Caco-2 (cell line): Measurements from ENCODE around the gene NOS1AP. TPM values are rescaled to one million over a fixed set of nuclear protein-coding genes. Genes with fewer than 3 reads are reported as not detected.
A peak's percentile ranks its signal among the peaks of the same experiment; 100 is the strongest.

Experiments used
- BruUV-seq: library from RNA; stranded (reverse); fragments of 400-500 nt; replicated peaks from 2 replicates; lab custom pipeline; 2021; lab: Mats Ljungman, UMichigan
- CTCF ChIA-PET: fragments of 300-600 bp; sonication (Branson Sonifier 250); formaldehyde crosslinking; loops from one replicate; lab custom pipeline; 2022; ENCODE audit warnings: antibody characterized with exemption; lab: Charles Lee
- POLR2A ChIA-PET: fragments of 300-600 bp; sonication (Branson Sonifier 250); formaldehyde crosslinking; loops from one replicate; lab custom pipeline; 2022; ENCODE audit warnings: antibody characterized with exemption; lab: Charles Lee
- DNase-seq, 2 experiments: peaks; one replicate each; pipeline versions ENCODE4 v3.0.0 to v3.0.0-alpha.2; 2020 to 2022
- H3K27me3 ChIP-seq: replicated peaks from 2 replicates; pipeline ENCODE4 v1.6.0; 2011; ENCODE audit warnings: low read length; ENCODE audit not compliant: control insufficient read depth, insufficient read depth
- H3K36me3 ChIP-seq: 2 replicates; pipeline ENCODE4 v1.5.1; 2011; ENCODE audit warnings: low read length; ENCODE audit not compliant: control insufficient read depth, insufficient read depth
- H3K4me1 ChIP-seq: fragments of 250-450 bp; sonication (Bioruptor Pico); 2 replicates; pipeline ENCODE4 v1.5.1; 2020; ENCODE audit warnings: mild to moderate bottlenecking
- H3K4me3 ChIP-seq: 2 replicates; pipeline ENCODE4 v1.5.1; 2011; ENCODE audit warnings: low read depth, mild to moderate bottlenecking, control low read depth, low read length
- H3K9me3 ChIP-seq: fragments of 250-450 bp; sonication (Bioruptor Pico); 2 replicates; pipeline ENCODE4 v1.5.1; 2020; ENCODE audit warnings: mild to moderate bottlenecking, moderate library complexity
- H3K27ac Mint-ChIP-seq: one replicate; pipeline ENCODE4 v1.8.0; 2022; ENCODE audit warnings: mixed read lengths; ENCODE audit not compliant: unreplicated experiment
- H3K27me3 Mint-ChIP-seq: one replicate; pipeline ENCODE4 v1.8.0; 2022; ENCODE audit warnings: mixed read lengths; ENCODE audit not compliant: insufficient read depth, unreplicated experiment
- H3K36me3 Mint-ChIP-seq: one replicate; pipeline ENCODE4 v1.8.0; 2022; ENCODE audit warnings: mild to moderate bottlenecking, mixed read lengths; ENCODE audit not compliant: insufficient read depth, unreplicated experiment
- H3K4me1 Mint-ChIP-seq: one replicate; pipeline ENCODE4 v1.8.0; 2022; ENCODE audit warnings: low read depth, mixed read lengths; ENCODE audit not compliant: unreplicated experiment
- H3K4me3 Mint-ChIP-seq: one replicate; pipeline ENCODE4 v1.8.0; 2022; ENCODE audit warnings: mild to moderate bottlenecking, moderate library complexity, mixed read lengths; ENCODE audit not compliant: unreplicated experiment
- H3K9me3 Mint-ChIP-seq: one replicate; pipeline ENCODE4 v1.8.0; 2022; ENCODE audit warnings: mixed read lengths; ENCODE audit not compliant: unreplicated experiment
- CTCF ChIP-seq, 2 experiments: fragments of 200-600 bp in 1 of 2; IDR thresholded peaks; 1 replicate in 1 of 2; 2 replicates in 1 of 2; pipeline versions ENCODE4 v1.5.1 to v1.8.0; 2011 to 2022; ENCODE audit warnings: antibody characterized with exemption in 1 of 2, control low read depth in 1 of 2, inconsistent platforms in 1 of 2, low read depth in 1 of 2, low read length in 1 of 2, mild to moderate bottlenecking in 1 of 2, moderate library complexity in 1 of 2; ENCODE audit not compliant: insufficient read depth in 1 of 2, severe bottlenecking in 1 of 2, unreplicated experiment in 1 of 2
- intact Hi-C: fragments of 100-400 bp; cut with micrococcal nuclease; formaldehyde crosslinking; loops from one replicate; pipeline ENCODE4 v1.10.0; 2022; ENCODE audit not compliant: unreplicated experiment
- total RNA-seq: library from RNA; stranded (reverse); gene quantifications from 2 replicates; pipeline ENCODE4 v1.2.3, GENCODE V29; 2022

NOS1AP gene
- total RNA-seq, 1 experiment from 2014 or later = 5.5 TPM

- BruUV-seq = no TSS peak
- POLR2A ChIA-PET = no interaction called here
- CTCF ChIA-PET = interaction anchor here (2.0 to 2.4 kb wide), 2 partner anchors 11 to 23 kb away, joined by 9 to 10 read pairs; no protein-coding TSS in a partner anchor
These were observed 310.8 kb downstream of the NOS1AP start for GRCh38 chr1:162380061-162380846.

GRCh38 chr1:162381383-162381782, 311.9 kb downstream of the NOS1AP start, which contains the start of gene C1orf226:
Gene C1orf226 (plus strand): TSS chr1:162381728. CDS start chr1:162381902, 174 bp downstream.
- no peak for TF ChIP-seq CTCF (IDR thresholded peaks at IDR 0.05; ENCODE audit: insufficient read depth in 1 of 2, low read depth in 1 of 2, low read length in 1 of 2, severe bottlenecking in 1 of 2, unreplicated experiment in 1 of 2)
- Mint-ChIP-seq H3K4me1 (peaks cover 20% of the 10 kb centered on the region), H3K27me3 (no peaks in the 10 kb centered on the region), H3K4me3 (peak within 1 kb of the TSS; percentile 25), H3K27ac (peak within 1 kb of the TSS; percentile 93), H3K9me3 (no peaks in the 10 kb centered on the region), H3K36me3 (peaks cover 6% of the 10 kb centered on the region)
- intact Hi-C loops = loop anchor here (1.0 to 10.0 kb wide), 2 partner anchors 32 to 187 kb away; no protein-coding TSS in a partner anchor
- H3K4me1 ChIP-seq = peaks cover 39% of the 10 kb centered on the region
- no peaks in the 10 kb centered on the region; the same call in 1 of the 2 replicates for H3K36me3 ChIP-seq
- peak; percentile 83 to 85 for DNase-seq
- no peak within 1 kb of the TSS for H3K4me3 ChIP-seq
- BruUV-seq = no TSS peak
- no peaks in the 10 kb centered on the region for H3K27me3 ChIP-seq
- no peaks in the 10 kb centered on the region for H3K9me3 ChIP-seq
- POLR2A ChIA-PET = interaction anchor here (1.2 kb wide), 1 partner anchor 9 kb away, joined by 3 read pairs; no protein-coding TSS in a partner anchor
- CTCF ChIA-PET = interaction anchor here (0.7 to 2.4 kb wide), 3 partner anchors 10 to 344 kb away, joined by 3 to 10 read pairs (median 9); no protein-coding TSS in a partner anchor

More at GRCh38 chr1:162380061-162380846, 310.8 kb downstream of the NOS1AP start:
- Mint-ChIP-seq H3K9me3 (no peaks in the 10 kb centered on the region), H3K4me3 (no peak overlapping the region), H3K27ac (peak overlapping the region; percentile 22), H3K27me3 (no peaks in the 10 kb centered on the region), H3K4me1 (peaks cover 22% of the 10 kb centered on the region), H3K36me3 (peaks cover 6% of the 10 kb centered on the region)
- Histone ChIP-seq H3K9me3 (no peaks in the 10 kb centered on the region), H3K4me3 (no peak overlapping the region), H3K27me3 (no peaks in the 10 kb centered on the region), H3K36me3 (no peaks in the 10 kb centered on the region; the same call in 1 of the 2 replicates), H3K4me1 (peaks cover 43% of the 10 kb centered on the region)
- intact Hi-C loops = loop anchor here (10.0 kb wide), 1 partner anchor 185 kb away; no protein-coding TSS in a partner anchor
- no peak for TF ChIP-seq CTCF (IDR thresholded peaks at IDR 0.05; ENCODE audit: insufficient read depth in 1 of 2, low read depth in 1 of 2, low read length in 1 of 2, severe bottlenecking in 1 of 2, unreplicated experiment in 1 of 2)
- DNase-seq = no peak
